Coronary artery (tissue), 2 donors: ENCODE data around the gene CHD9.
A peak's percentile ranks its signal among the peaks of the same experiment; 100 is the strongest.

ENCODE experiments used
- DNase-seq: peaks from one replicate; pipeline ENCODE4 v3.0.0-alpha.2; 2017; ENCODE audit warnings: low spot score
- H3K27ac ChIP-seq, 2 donors: fragments of 200-600 bp; sonication (generic); one replicate each; pipeline ENCODE4 v1.5.1; 2016 to 2019
- H3K4me3 ChIP-seq: fragments of 200-600 bp; sonication (generic); 2 replicates; pipeline ENCODE4 v1.5.1; 2016; ENCODE audit warnings: mild to moderate bottlenecking, moderate library complexity
- CTCF ChIP-seq: fragments of 200-600 bp; sonication (generic); IDR thresholded peaks from one replicate; pipeline ENCODE4 v1.5.1; 2019; ENCODE audit warnings: antibody characterized with exemption

Gene CHD9

GRCh38 chr16:53121661-53122060 lies 66.9 kb downstream of the CHD9 start:
- no peak for TF ChIP-seq CTCF
- DNase-seq = no peak
- Histone ChIP-seq H3K27ac (no peak overlapping the region), H3K4me3 (no peak overlapping the region)

- no peak for DNase-seq
- Histone ChIP-seq H3K4me3 (no peak overlapping the region), H3K27ac (no peak overlapping the region)
- no peak for TF ChIP-seq CTCF
Observed at GRCh38 chr16:53123747-53124146, 69.0 kb downstream of the CHD9 start.

GRCh38 chr16:53126390-53126789 lies 71.6 kb downstream of the CHD9 start:
- H3K27ac ChIP-seq = no peak overlapping the region
- no peak for DNase-seq
- no peak overlapping the region for H3K4me3 ChIP-seq
- no peak for TF ChIP-seq CTCF

- Histone ChIP-seq H3K4me3 (peak overlapping the region; percentile 94), H3K27ac (peak overlapping the region; percentile 95 to 98)
- no peak for TF ChIP-seq CTCF
- no peak for DNase-seq
Observed at GRCh38 chr16:53129281-53130158, 74.7 kb downstream of the CHD9 start.

- peak overlapping the region; percentile 95 to 98 for H3K27ac ChIP-seq
- no peak for TF ChIP-seq CTCF
- DNase-seq = peak; percentile 98
- H3K4me3 ChIP-seq = peak overlapping the region; percentile 94
Observed at GRCh38 chr16:53130159-53131049, 75.6 kb downstream of the CHD9 start.

GRCh38 chr16:53131050-53131362 lies 76.2 kb downstream of the CHD9 start:
- Histone ChIP-seq H3K27ac (peak overlapping the region; percentile 95 to 98), H3K4me3 (peak overlapping the region; percentile 94)
- no peak for TF ChIP-seq CTCF
- no peak for DNase-seq
